SK-N-SH (cell line): ENCODE measurements around the gene PLPP6. TPM values are rescaled to one million over a fixed set of nuclear protein-coding genes. Genes with fewer than 3 reads are reported as not detected.

ENCODE experiments used
- CTCF ChIA-PET: fragments of 300-600, 350-600 bp; formaldehyde crosslinking; extraction: SDS; loops from one replicate; lab custom pipeline; 2021; lab: Yijun Ruan, JAX
- POLR2A ChIA-PET: fragments of 350-600 bp; sonication (Branson Sonifier 250); formaldehyde crosslinking; extraction: SDS; loops from one replicate; lab custom pipeline; 2020; ENCODE audit warnings: antibody characterized with exemption, inconsistent platforms; lab: Yijun Ruan, JAX
- DNase-seq: peaks from one replicate; pipeline ENCODE4 v3.0.0; 2012
- H2AFZ ChIP-seq: fragments of 200-600 bp; sonication (generic); 2 replicates; pipeline ENCODE4 v1.8.1; 2016; ENCODE audit warnings: antibody characterized with exemption, mild to moderate bottlenecking, low read depth
- H3F3A ChIP-seq: fragments of 200-600 bp; sonication (generic); replicated peaks from 2 replicates; pipeline ENCODE3; 2016; ENCODE audit warnings: antibody characterized with exemption, mild to moderate bottlenecking; ENCODE audit not compliant: insufficient read depth
- H3K27ac ChIP-seq, 2 experiments: fragments of 200-500 bp in 1 of 2; fragments of 200-600 bp in 1 of 2; sonication (Bioruptor generic) in 1 of 2; sonication (generic), shearing (Covaris generic) in 1 of 2; 2 replicates each; pipeline versions ENCODE4 v1.5.1 to v1.6.1; 2014 to 2016; ENCODE audit warnings: low read depth in 2 of 2, inconsistent platforms in 1 of 2, low read length in 1 of 2, mild to moderate bottlenecking in 1 of 2, mixed read lengths in 1 of 2
- H3K27me3 ChIP-seq: fragments of 200-600 bp; sonication (generic), shearing (Covaris generic); 2 replicates; pipeline ENCODE4 v1.6.1; 2016; ENCODE audit warnings: mixed run types; ENCODE audit not compliant: insufficient read depth
- H3K36me3 ChIP-seq, 2 experiments: fragments of 200-500 bp in 1 of 2; fragments of 200-600 bp in 1 of 2; sonication (Bioruptor generic) in 1 of 2; sonication (generic) in 1 of 2; replicated peaks in 1 of 2; 2 replicates each; pipeline versions ENCODE3 to v1.5.1; 2014 to 2016; ENCODE audit warnings: low read length in 1 of 2, mild to moderate bottlenecking in 1 of 2; ENCODE audit not compliant: insufficient read depth in 2 of 2, control insufficient read depth in 1 of 2
- H3K4me1 ChIP-seq, 2 experiments: fragments of 200-500 bp in 1 of 2; fragments of 200-600 bp in 1 of 2; sonication (Bioruptor generic) in 1 of 2; sonication (generic), shearing (Covaris generic) in 1 of 2; 2 replicates each; pipeline versions ENCODE4 v1.5.1 to v1.6.1; 2014 to 2016; ENCODE audit warnings: low read depth in 1 of 2, low read length in 1 of 2, mixed run types in 1 of 2; ENCODE audit not compliant: insufficient read depth in 2 of 2, control insufficient read depth in 1 of 2
- H3K4me2 ChIP-seq: fragments of 200-600 bp; sonication (generic), shearing (Covaris generic); 2 replicates; pipeline ENCODE4 v1.6.1; 2017; ENCODE audit warnings: mixed run types
- H3K4me3 ChIP-seq, 2 experiments: fragments of 200-500 bp in 1 of 2; fragments of 200-600 bp in 1 of 2; sonication (Bioruptor generic) in 1 of 2; sonication (generic), shearing (Covaris generic) in 1 of 2; 2 replicates each; pipeline versions ENCODE4 v1.5.1 to v1.8.1; 2014 to 2016; ENCODE audit warnings: low read depth in 2 of 2, inconsistent platforms in 1 of 2, low read length in 1 of 2, mild to moderate bottlenecking in 1 of 2, mixed read lengths in 1 of 2, moderate library complexity in 1 of 2
- H3K79me2 ChIP-seq: fragments of 200-600 bp; sonication (generic); 2 replicates; pipeline ENCODE4 v1.8.1; 2017; ENCODE audit warnings: mild to moderate bottlenecking; ENCODE audit not compliant: insufficient read depth
- H3K9ac ChIP-seq: fragments of 200-600 bp; sonication (generic); 2 replicates; pipeline ENCODE4 v1.6.1; 2017; ENCODE audit warnings: mixed run types
- H3K9me2 ChIP-seq: fragments of 200-600 bp; sonication (generic); 2 replicates; pipeline ENCODE4 v1.6.1; 2017; ENCODE audit warnings: mixed run types
- H3K9me3 ChIP-seq: fragments of 200-600 bp; sonication (generic); 2 replicates; pipeline ENCODE4 v1.6.1; 2017; ENCODE audit warnings: mixed run types, mild to moderate bottlenecking, moderate library complexity
- H4K20me1 ChIP-seq: fragments of 200-600 bp; sonication (generic); 2 replicates; pipeline ENCODE4 v1.6.1; 2017; ENCODE audit warnings: mild to moderate bottlenecking, mixed run types; ENCODE audit not compliant: insufficient read depth
- CHD2 ChIP-seq: fragments of 150-350 bp; IDR thresholded peaks from 2 replicates; pipeline ENCODE4 v1.6.1; 2018; ENCODE audit warnings: low read length; ENCODE audit not compliant: partially characterized antibody
- FOXJ3 ChIP-seq: sonication (generic); formaldehyde crosslinking; IDR thresholded peaks from 2 replicates; pipeline ENCODE4 v1.5.1; 2020; ENCODE audit warnings: mild to moderate bottlenecking, missing genetic modification reagents
- GABPA ChIP-seq: IDR thresholded peaks from 2 replicates; pipeline ENCODE4 v1.4.0; 2012; ENCODE audit warnings: low read depth, mild to moderate bottlenecking
- JUND ChIP-seq: IDR thresholded peaks from 2 replicates; pipeline ENCODE4 v1.4.0; 2012
- MAX ChIP-seq: IDR thresholded peaks from 2 replicates; pipeline ENCODE4 v1.4.0; 2012; ENCODE audit warnings: low read depth
- MEF2A ChIP-seq: IDR thresholded peaks from 2 replicates; pipeline ENCODE4 v1.4.0; 2012; ENCODE audit warnings: low read depth, borderline replicate concordance
- NRF1 ChIP-seq: IDR thresholded peaks from 2 replicates; pipeline ENCODE4 v1.6.1; 2012; ENCODE audit warnings: low read depth, mild to moderate bottlenecking, low read length
- PBX3 ChIP-seq: IDR thresholded peaks from 2 replicates; pipeline ENCODE4; 2012
- RCOR1 ChIP-seq: fragments of 150-350 bp; IDR thresholded peaks from 2 replicates; pipeline ENCODE4 v1.6.1; 2017; ENCODE audit warnings: antibody characterized with exemption, low read length
- RXRA ChIP-seq: IDR thresholded peaks from 2 replicates; pipeline ENCODE4 v1.4.0; 2012; ENCODE audit warnings: low read depth, mild to moderate bottlenecking, borderline replicate concordance
- SMC3 ChIP-seq: IDR thresholded peaks from 2 replicates; pipeline ENCODE4 v1.6.1; 2012; ENCODE audit warnings: low read depth, low read length, improper control_type of control experiment
- TAF1 ChIP-seq: IDR thresholded peaks from 2 replicates; pipeline ENCODE4 v1.6.1; 2012; ENCODE audit warnings: low read depth, mild to moderate bottlenecking, low read length, moderate library complexity, borderline replicate concordance
- TEAD4 ChIP-seq: IDR thresholded peaks from 2 replicates; pipeline ENCODE4 v1.4.0; 2012; ENCODE audit warnings: mild to moderate bottlenecking, borderline replicate concordance; ENCODE audit not compliant: insufficient read depth
- YY1 ChIP-seq: IDR thresholded peaks from 2 replicates; pipeline ENCODE4 v1.4.0; 2012; ENCODE audit warnings: low read depth, mild to moderate bottlenecking
- WGBS: methylation state at CpG from one replicate; pipeline ENCODE4 v1.1.6; 2017; ENCODE audit warnings: low lambda C conversion rate; 5-methylcytosine and 5-hydroxymethylcytosine counted together
- polyA plus RNA-seq, 3 experiments: library from polyadenylated mRNA; depleted of rRNA; stranded (reverse); fragments of >200 nt; gene quantifications; 2 replicates each; pipeline ENCODE4 v1.2.3, GENCODE V29; 2012
- TF ChIP-seq, protein P1 (sequence below): IDR thresholded peaks from 2 replicates; pipeline ENCODE4 v1.6.1; 2012; ENCODE audit warnings: mild to moderate bottlenecking, low read depth, low read length, moderate library complexity

The PLPP6 gene
- polyA plus RNA-seq, 1 of the 3 experiments (the other 2 are of a cell fraction) = 8.8 TPM

GRCh38 chr9:4701526-4701925 lies 39.4 kb downstream of the PLPP6 start:
- H3F3A ChIP-seq = peaks cover 6% of the 10 kb centered on the region
- no peaks in the 10 kb centered on the region for H3K9me3 ChIP-seq
- peaks cover 8% of the 10 kb centered on the region for H3K79me2 ChIP-seq
- no peaks in the 10 kb centered on the region for H3K27me3 ChIP-seq
- no peaks in the 10 kb centered on the region for H3K9me2 ChIP-seq
- H4K20me1 ChIP-seq = no peaks in the 10 kb centered on the region
- H3K4me3 ChIP-seq = no peak overlapping the region
- peaks cover 64 to 87% of the 10 kb centered on the region in 2 experiments for H3K36me3 ChIP-seq
- no peak overlapping the region for H3K9ac ChIP-seq
- DNase-seq = no peak
- H2AFZ ChIP-seq = no peak overlapping the region
- H3K27ac ChIP-seq = no peak overlapping the region
- no peak overlapping the region for H3K4me2 ChIP-seq
- TF ChIP-seq RXRA (no peak), TAF1 (no peak), NRF1 (no peak), MAX (no peak), PBX3 (no peak), RCOR1 (no peak), TEAD4 (no peak), CHD2 (no peak), JUND (no peak), SMC3 (no peak), FOXJ3 (CRISPR knock-in tag) (no peak), GABPA (no peak), MEF2A (no peak), YY1 (no peak)
- TF ChIP-seq, protein P1, sequence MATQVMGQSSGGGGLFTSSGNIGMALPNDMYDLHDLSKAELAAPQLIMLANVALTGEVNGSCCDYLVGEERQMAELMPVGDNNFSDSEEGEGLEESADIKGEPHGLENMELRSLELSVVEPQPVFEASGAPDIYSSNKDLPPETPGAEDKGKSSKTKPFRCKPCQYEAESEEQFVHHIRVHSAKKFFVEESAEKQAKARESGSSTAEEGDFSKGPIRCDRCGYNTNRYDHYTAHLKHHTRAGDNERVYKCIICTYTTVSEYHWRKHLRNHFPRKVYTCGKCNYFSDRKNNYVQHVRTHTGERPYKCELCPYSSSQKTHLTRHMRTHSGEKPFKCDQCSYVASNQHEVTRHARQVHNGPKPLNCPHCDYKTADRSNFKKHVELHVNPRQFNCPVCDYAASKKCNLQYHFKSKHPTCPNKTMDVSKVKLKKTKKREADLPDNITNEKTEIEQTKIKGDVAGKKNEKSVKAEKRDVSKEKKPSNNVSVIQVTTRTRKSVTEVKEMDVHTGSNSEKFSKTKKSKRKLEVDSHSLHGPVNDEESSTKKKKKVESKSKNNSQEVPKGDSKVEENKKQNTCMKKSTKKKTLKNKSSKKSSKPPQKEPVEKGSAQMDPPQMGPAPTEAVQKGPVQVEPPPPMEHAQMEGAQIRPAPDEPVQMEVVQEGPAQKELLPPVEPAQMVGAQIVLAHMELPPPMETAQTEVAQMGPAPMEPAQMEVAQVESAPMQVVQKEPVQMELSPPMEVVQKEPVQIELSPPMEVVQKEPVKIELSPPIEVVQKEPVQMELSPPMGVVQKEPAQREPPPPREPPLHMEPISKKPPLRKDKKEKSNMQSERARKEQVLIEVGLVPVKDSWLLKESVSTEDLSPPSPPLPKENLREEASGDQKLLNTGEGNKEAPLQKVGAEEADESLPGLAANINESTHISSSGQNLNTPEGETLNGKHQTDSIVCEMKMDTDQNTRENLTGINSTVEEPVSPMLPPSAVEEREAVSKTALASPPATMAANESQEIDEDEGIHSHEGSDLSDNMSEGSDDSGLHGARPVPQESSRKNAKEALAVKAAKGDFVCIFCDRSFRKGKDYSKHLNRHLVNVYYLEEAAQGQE = no peak
- TF ChIP-seq, all 33 proteins: peak for 0
- H3K4me1 ChIP-seq = no peaks in the 10 kb centered on the region
- POLR2A ChIA-PET = interaction anchor here (0.7 kb wide), 1 partner anchor 9 kb away, joined by 3 read pairs; no protein-coding TSS in a partner anchor
- CTCF ChIA-PET = interaction anchor here (1.1 kb wide), 1 partner anchor 18 kb away, joined by 3 read pairs; no protein-coding TSS in a partner anchor
- 96% methylated on average over 1 of the region's 1 CpG for WGBS
